ENCODE data around the gene MCOLN3. TPM values are rescaled to one million over a fixed set of nuclear protein-coding genes. Genes with fewer than 3 reads are reported as not detected.
"Not testable (repeated sequence)": the region's sequence is repeated elsewhere in the genome, so short reads cannot be mapped to it uniquely, and the experiment has no call there.

The MCOLN3 gene
- total RNA-seq, 1 donor from 2014 or later: 0.05 TPM

DNA sequence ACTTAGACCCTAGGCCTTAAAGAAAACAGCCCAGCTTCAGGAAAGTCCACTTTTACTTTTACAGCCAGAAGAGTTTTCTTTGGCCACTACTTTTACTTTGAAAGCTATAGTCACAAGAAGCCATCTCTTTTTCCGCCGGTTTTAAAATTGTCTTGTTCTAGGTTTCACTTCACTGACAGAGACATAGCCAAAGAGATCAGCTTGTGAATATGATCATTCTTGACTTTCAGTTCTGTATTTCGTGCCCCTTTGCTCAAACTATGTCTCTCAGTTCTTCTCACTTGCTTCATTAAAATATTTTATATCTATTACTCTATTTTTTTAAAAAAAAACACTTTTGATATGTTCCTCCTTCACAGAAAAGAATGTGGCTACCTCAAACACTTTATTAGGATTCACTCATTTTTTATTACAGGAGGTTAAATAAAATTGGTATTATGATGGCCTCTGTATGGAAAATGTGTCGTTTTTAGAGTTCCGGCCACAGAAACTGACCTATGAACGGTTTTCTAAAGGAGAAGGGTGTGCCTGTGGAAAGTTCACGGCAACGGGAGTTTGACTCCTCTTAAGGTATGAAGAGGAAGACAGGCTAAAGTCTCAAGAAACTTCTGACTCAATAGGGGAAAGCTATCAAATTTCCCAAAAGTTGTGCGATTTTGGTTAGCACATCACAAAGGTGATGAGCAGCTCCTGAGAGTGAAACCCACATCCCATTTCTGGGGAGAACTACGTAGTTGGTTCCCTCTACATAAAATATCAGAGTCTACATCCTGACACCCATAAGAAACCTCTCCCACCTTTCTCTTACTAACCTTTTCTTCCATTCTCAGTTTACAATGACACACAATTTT, 52.6 kb downstream of the MCOLN3 start:
- DNase-seq (ENCODE audit: low spot score) (no peak), ATAC-seq (no peak)

DNA sequence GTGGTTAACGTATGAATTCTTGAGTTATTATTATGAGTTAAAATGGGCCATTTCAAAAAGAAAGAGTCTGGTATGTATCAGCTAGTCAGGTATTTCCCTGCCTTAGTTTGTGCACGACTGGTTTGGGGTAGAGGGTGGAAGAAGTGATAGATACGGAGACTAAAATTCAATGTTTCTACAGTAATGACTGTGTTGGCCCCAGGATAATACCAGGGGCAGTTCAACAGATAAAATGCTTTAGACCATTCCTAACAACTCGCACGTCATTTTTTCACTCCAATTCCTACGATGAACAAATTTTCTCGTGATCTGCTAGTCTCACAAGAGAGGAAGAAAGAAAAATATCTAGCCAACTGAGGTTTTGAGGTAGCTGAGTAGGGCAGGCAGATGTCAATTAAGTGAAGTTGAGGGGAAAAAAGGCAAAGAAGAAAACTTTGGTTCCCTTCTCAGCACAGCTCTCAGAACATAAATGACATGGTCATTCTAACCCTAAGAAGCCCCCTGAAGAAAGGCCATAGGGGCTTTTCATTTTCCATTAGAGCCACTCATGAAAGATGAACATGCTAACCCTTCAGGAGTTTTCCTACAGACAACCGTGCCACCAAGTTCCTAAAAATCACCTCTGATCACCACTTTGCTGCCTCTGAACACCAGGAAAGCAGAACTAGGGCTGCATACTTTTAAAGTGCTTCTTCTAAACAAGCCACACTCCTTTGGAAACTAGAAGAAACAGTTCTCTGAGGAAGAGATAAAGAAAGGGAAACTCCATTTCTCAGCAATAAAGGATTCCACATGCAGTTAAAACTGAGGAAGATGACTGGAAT, 57.0 kb downstream of the MCOLN3 start:
- ATAC-seq (no peak), DNase-seq (ENCODE audit: low spot score) (no peak)

DNA sequence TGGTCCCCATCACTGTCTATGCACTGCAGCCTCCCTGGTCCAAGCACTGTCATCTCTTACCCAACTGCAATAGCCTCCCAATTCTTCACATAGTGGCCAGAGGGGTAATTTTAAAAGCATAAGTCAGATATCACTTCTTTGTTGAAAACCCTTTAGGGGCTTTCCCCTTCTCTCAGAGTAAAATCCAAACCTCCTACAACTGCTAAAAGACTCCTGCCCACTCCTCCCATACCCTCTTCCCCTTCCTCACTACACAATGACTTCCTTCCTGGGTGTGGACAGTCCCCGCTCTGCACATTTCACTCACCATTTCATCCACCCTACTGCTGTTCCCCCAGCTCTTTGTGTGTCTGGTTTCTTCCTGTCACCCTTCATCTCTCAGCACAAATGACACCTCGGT, 59.7 kb downstream of the MCOLN3 start:
- DNase-seq (ENCODE audit: low spot score) (no peak), ATAC-seq (no peak)

DNA sequence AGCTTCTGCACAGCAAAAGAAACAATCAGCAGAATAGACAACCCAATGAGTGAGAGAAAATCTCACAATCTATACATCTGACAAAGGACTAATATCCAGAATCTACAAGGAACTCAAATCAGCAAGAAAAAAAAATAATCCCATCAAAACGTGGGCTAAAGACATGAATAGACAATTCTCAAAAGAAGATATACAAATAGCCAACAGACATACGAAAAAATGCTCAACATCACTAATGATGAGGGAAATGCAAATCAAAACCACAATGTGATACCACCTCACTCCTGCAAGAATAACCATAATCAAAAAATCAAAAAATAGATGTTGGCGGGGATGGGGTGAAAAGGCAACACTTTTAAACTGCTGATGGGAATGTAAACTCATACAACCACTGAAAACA, 61.7 kb downstream of the MCOLN3 start:
- ATAC-seq; DNase-seq (ENCODE audit: low spot score): not testable (repeated sequence)

DNA sequence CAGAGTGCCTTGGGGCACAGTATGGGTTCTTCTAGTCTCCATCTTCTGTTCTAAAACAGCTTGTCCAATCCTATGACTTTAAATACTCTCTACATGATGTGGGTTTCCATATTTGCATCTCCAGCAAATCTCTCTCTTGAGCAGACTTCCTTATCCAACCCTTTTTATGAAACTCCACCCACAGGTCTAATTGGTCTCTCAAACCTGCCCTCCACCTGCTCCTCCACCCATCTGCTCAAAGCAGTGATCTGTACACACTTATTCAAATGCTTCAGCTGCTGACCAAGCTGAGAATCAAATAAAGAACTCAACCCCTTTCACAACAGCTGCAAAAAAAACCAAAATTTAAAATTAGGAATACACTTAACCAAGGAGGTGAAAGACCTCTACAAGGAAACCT, 62.9 kb downstream of the MCOLN3 start:
- ATAC-seq (no peak), DNase-seq (ENCODE audit: low spot score) (no peak)

DNA sequence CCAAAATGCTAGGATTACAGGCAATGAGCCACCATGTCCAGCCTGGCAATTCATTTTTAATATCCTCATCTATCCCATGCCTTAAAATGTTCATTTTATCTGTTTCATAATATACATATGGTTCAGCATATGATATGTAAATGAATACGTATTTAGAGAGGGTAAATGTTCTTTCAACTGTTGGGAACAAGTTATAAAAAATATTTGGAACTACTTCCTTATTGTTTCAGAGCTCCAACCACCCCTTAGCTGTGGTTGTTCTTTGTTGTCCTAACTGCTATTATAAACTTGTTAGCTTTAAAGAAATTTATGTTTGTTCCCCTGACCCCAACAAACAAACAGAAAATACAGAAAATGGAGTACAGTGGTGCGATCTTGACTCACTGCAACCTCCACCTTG, 65.9 kb downstream of the MCOLN3 start:
- DNase-seq (ENCODE audit: low spot score) (no peak), ATAC-seq (no peak)

DNA sequence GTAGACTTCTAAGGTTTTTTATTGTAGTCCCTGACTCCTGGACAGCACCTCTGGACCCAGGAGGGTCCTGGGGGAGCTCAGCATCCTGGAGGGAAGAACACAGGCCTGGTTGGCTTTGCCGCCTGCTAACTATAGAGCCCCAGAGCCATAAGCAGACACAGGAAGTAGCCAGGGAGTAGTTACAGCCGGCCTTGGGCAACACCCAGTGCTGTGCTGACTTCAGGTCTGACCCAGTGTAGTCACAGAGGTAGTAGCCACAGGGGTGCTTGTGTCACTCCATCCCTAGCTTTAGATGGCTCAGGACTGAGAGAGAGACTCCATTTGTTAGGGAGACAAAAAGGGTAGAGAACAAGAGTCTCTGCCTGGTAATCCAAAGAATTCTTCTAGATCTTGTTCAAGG, 73.3 kb downstream of the MCOLN3 start:
- ATAC-seq (no peak), DNase-seq (ENCODE audit: low spot score) (no peak)

DNA sequence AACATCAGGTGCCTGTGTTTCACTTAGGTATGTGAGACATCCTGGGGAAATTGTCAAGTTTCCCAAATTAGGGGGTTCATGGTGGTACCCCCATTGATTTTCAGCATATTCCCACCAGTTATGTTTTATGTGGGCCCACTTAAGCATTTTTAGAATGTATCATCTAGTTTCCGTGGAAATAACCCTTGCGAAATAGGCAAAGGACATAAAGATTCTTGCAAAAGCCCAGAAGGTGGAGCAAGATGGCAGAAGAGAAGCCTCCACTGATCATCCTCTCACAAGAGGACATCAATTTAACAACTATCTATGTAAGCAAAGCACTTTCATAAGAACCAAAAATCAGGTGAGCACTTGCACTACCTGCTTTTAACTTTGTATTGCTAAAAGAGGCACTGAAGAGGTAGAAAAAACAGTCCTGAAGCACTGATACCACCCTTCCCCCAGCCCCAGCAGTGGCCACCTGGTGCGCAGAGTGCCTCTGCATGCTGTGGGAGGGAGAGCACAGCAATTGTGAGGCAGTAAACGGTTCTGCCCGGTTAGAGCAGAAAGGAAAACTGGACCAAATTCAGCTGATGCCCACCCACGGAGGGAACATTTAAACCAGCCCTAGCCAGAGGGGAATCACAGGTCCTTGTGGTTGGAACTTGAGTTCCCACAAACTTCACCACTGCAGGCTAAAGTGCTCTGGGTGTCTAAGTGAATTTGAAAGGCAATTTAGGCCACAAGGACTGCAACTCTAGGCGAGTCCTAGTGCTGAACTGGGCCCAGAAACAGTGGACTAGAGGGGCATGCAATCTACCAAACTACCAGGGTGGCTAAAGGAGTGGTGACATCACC, 74.6 kb downstream of the MCOLN3 start:
- ATAC-seq (no peak), DNase-seq (ENCODE audit: low spot score) (no peak)

DNA sequence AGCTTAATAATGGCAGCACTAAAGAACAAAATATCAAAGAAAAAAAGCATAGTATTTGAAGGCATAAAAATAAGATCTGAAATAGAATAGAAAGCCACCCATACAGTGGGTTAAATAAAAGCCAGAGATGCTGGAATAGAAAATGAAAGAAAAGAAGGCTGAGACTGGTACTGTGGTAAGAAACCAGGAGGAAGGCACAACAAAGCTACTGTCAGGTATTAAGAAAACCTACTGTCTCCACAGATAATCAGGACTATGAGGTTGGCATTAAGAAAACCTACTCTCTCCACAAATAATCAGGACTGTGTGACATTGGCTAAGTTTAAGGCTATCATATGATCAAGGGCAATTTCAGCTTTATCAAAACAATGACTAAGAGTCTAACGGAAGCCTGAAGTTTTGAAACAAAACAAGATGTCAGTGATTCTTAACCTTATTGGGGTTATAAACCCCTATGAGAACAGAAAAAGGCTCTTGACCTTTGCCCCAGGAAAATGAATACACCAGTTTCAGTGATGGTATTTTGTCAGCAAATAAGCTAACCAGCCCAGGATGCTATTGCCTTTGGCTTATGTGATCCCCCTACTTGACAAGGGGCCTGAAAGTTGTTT, 75.8 kb downstream of the MCOLN3 start:
- ATAC-seq: no peak
- DNase-seq (ENCODE audit: low spot score): no peak

DNA sequence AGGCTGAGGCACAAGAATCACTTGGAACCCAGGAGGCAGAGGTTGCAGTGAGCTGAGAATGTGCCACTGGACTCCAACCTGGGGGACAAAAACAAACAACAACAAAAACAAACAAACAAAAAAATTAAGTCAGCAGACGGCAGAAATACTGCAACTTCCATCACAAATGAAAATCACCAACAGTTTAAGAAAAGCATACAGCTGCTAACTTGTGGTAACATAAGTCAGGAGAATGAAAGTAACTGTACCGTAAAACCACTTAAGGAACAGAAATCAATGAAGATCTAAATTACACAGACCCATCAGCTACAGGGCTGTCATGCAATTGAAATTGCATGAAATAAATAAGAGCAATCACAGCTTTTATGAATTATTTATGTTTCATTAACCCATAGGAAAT, 76.3 kb downstream of the MCOLN3 start:
- ATAC-seq: no peak
- no peak for DNase-seq (ENCODE audit: low spot score)

DNA sequence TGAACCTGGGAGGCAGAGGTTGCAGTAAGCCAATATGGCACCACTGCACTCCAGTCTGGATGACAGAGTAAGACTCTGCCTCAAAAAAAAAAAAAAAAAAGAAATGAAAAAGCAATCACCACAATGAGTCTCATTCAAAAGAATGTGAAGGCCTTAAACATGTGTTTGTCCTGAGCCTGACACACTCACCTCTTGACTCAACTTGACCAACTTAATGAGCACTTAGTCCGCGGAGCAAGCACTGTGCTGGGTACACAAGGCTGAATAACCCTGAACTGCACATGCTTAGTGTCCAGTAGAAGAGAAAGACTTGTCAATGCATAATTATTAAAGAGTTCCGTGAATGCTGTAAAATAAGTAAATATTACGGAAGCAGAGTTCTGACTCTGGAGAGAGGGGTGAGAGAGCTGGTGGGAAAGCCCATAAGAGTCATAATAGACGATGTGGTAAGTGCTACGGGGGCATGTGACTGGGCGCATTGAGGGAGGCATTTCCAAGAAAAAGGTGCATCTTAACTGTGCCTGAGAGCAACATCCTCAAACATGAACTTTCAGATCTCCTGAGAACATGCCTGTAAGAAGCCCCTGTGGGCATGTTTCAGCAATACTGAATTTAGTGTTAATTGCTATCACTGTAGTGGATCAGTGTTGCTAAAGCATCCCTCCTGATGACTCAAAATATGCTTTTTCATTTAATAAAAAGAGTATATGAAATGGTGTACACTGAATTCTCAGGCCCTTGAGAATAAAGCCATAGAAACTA, 78.6 kb downstream of the MCOLN3 start:
- no peak for DNase-seq (ENCODE audit: low spot score)
- ATAC-seq: no peak

DNA sequence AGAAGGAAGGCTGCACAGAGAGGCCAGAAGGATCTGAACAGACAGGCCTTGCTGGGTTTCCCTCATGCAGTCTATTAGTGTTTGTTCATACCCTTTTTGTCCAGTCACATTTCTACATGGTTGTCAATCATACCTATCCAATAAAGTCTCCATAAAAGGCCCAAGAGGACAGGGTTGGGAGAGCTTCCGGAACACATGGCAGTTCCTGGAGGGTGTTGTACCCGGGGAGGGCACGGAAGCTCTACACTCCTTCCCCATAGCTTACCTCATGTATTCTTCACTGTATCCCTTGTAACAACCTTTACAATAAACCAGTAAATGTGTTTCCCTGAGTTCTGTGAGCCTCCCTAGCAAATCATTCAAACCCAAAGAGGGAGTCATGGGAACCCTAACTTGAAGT, 79.4 kb downstream of the MCOLN3 start:
- ATAC-seq (no peak), DNase-seq (ENCODE audit: low spot score) (no peak)

DNA sequence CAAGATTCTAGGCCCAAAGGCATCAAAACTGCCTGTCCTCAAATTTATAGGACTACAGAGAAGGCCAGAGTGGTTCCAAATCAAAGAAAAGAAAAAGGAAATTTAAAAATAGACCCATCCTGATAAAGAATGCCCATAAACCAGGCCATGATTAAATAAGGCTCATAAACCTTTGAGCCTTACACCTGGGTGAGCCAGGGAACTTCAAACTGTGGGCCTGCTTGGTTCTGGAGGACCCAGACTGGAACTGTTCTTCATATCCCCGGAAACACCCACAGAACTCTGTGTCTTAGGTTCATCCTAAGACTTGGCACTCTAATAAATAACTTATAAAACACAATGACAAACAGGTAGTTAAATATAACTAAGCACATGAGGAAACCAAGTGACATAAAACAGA, 80.2 kb downstream of the MCOLN3 start:
- no peak for DNase-seq (ENCODE audit: low spot score)

More for the DNA sequence above, 80.2 kb downstream of the MCOLN3 start:
- no peak for ATAC-seq

Other genes starting within 250 kb of the MCOLN3 start
- gene LPAR3, start 155.3 kb downstream of the MCOLN3 start, total RNA-seq: 0.08 TPM
- gene MCOLN2, start 51.4 kb downstream of the MCOLN3 start, total RNA-seq: 0.33 TPM
- 4.8 TPM for gene SYDE2, start 152.5 kb upstream of the MCOLN3 start, total RNA-seq
- 8.2 TPM for gene C1orf52, start 211.2 kb upstream of the MCOLN3 start, total RNA-seq
- gene BCL10, start 228.1 kb upstream of the MCOLN3 start, total RNA-seq: 6.8 TPM

Measured in left lobe of liver (tissue), 2 donors.